Measurements from ENCODE around the gene VPS52.

The VPS52 gene

GRCh38 chr6:33271468-33272274 is at the start of gene VPS52, which contains the start of gene RPS18:
TSS of gene VPS52 (minus strand) at chr6:33271876. CDS start at chr6:33271675, 201 bp downstream.
TSS of gene RPS18 (plus strand) at chr6:33272075. CDS start at chr6:33272120, 45 bp downstream.
- DNase-seq, result peak; percentile 96

GRCh38 chr6:33321227-33321626 is 49.6 kb upstream of the VPS52 start:
- no peak for DNase-seq

GRCh38 chr6:33320315-33321181 is 48.9 kb upstream of the VPS52 start:
- no peak for DNase-seq

- no peak for DNase-seq
Measured at GRCh38 chr6:33319939-33320314, 48.3 kb upstream of the VPS52 start.

- DNase-seq, result no peak
Measured at GRCh38 chr6:33318426-33319073, 46.9 kb upstream of the VPS52 start.

- peak; percentile 97 for DNase-seq
Measured at GRCh38 chr6:33317669-33318425, 46.2 kb upstream of the VPS52 start, which contains the start of gene ZBTB22. TSS of gene ZBTB22 (minus strand) at chr6:33317744. CDS start at chr6:33316916, 828 bp downstream.

GRCh38 chr6:33317419-33317668 is 45.7 kb upstream of the VPS52 start:
- no peak for DNase-seq

- no peak for DNase-seq
Measured at GRCh38 chr6:33316603-33317418, 45.1 kb upstream of the VPS52 start.

GRCh38 chr6:33315793-33316602 is 44.3 kb upstream of the VPS52 start:
- DNase-seq, result no peak

- no peak for DNase-seq
Measured at GRCh38 chr6:33314943-33315792, 43.5 kb upstream of the VPS52 start.

- DNase-seq, result peak; percentile 82
Measured at GRCh38 chr6:33314515-33314942, 42.9 kb upstream of the VPS52 start.

GRCh38 chr6:33313709-33314514 is 42.2 kb upstream of the VPS52 start, which contains the start of gene TAPBP:
TSS of gene TAPBP (minus strand) at chr6:33314078. CDS start at chr6:33314041, 37 bp downstream.
- peak; percentile 92 for DNase-seq

- peak; percentile 82 for DNase-seq
Measured at GRCh38 chr6:33313105-33313708, 41.5 kb upstream of the VPS52 start.

- DNase-seq, result peak; percentile 83
Measured at GRCh38 chr6:33312361-33313104, 40.9 kb upstream of the VPS52 start.

- no peak for DNase-seq
Measured at GRCh38 chr6:33306356-33306755, 34.7 kb upstream of the VPS52 start.

GRCh38 chr6:33305052-33305451 is 33.4 kb upstream of the VPS52 start:
- no peak for DNase-seq

GRCh38 chr6:33304216-33304615 is 32.5 kb upstream of the VPS52 start:
- DNase-seq, result no peak

- no peak for DNase-seq
Measured at GRCh38 chr6:33301877-33302276, 30.2 kb upstream of the VPS52 start.
